GM12878 (cell line): ENCODE results near the gene FXYD7. TPM values are rescaled to one million over a fixed set of nuclear protein-coding genes. Genes with fewer than 3 reads are reported as not detected.
A peak's percentile ranks its signal among the peaks of the same experiment; 100 is the strongest.

Experiments used
- ASH2L ChIP-seq: fragments of 300-600, 200-600 bp; sonication (generic); IDR thresholded peaks from 2 replicates; pipeline ENCODE4 v1.6.1; 2017; ENCODE audit warnings: low read depth, mild to moderate bottlenecking, borderline replicate concordance
- ATF7 ChIP-seq: fragments of 450-650 bp; IDR thresholded peaks from 2 replicates; pipeline ENCODE4 v1.6.1; 2016; ENCODE audit warnings: low read depth, mild to moderate bottlenecking
- BMI1 ChIP-seq: fragments of 450-650 bp; IDR thresholded peaks from 2 replicates; pipeline ENCODE4 v1.6.1; 2016; ENCODE audit warnings: mild to moderate bottlenecking, moderate library complexity, borderline replicate concordance
- BRCA1 ChIP-seq: IDR thresholded peaks from 2 replicates; pipeline ENCODE4 v1.6.1; 2011; ENCODE audit warnings: low read depth, low read length, improper control_type of control experiment
- CHD4 ChIP-seq: fragments of 200-600 bp; sonication (generic); IDR thresholded peaks from 2 replicates; pipeline ENCODE4 v1.6.1; 2016; ENCODE audit warnings: mild to moderate bottlenecking
- GABPA ChIP-seq: IDR thresholded peaks from 2 replicates; pipeline ENCODE4 v1.6.1; 2014; ENCODE audit warnings: antibody characterized with exemption, low read depth, mild to moderate bottlenecking, inconsistent platforms
- GATAD2B ChIP-seq: fragments of 450-650 bp; conservative IDR thresholded peaks from 2 replicates; pipeline ENCODE4 v1.6.1; 2017; ENCODE audit warnings: low read depth, mild to moderate bottlenecking, moderate library complexity
- HDAC6 ChIP-seq: fragments of 200-600 bp; sonication (generic); IDR thresholded peaks from one replicate; pipeline ENCODE4 v1.8.0; 2017; ENCODE audit warnings: antibody characterized with exemption; ENCODE audit not compliant: unreplicated experiment
- IKZF1 ChIP-seq: fragments of 450-650 bp; conservative IDR thresholded peaks from 2 replicates; pipeline ENCODE4 v1.6.1; 2017; ENCODE audit warnings: antibody characterized with exemption, mild to moderate bottlenecking
- IRF4 ChIP-seq: IDR thresholded peaks from 2 replicates; pipeline ENCODE4 v1.6.1; 2011; ENCODE audit warnings: low read depth, low read length
- MTA3 ChIP-seq: IDR thresholded peaks from 2 replicates; pipeline ENCODE4 v1.6.1; 2012; ENCODE audit warnings: low read length, inconsistent platforms, borderline replicate concordance
- MYC ChIP-seq: IDR thresholded peaks from 2 replicates; pipeline ENCODE4 v1.6.1; 2011; ENCODE audit warnings: mild to moderate bottlenecking, low read length, moderate library complexity, inconsistent platforms; ENCODE audit not compliant: insufficient read depth, insufficient replicate concordance, insufficient read length, severe bottlenecking
- POLR2AphosphoS2 ChIP-seq: IDR thresholded peaks from 2 replicates; pipeline ENCODE4 v1.6.1; 2011; ENCODE audit warnings: low read depth, mild to moderate bottlenecking, low read length, improper control_type of control experiment, moderate library complexity
- RAD51 ChIP-seq: fragments of 450-650 bp; IDR thresholded peaks from 2 replicates; pipeline ENCODE4 v1.6.1; 2016; ENCODE audit warnings: moderate library complexity, mild to moderate bottlenecking, inconsistent platforms
- SMARCA5 ChIP-seq: fragments of 450-650 bp; IDR thresholded peaks from 2 replicates; pipeline ENCODE4 v1.6.1; 2017; ENCODE audit warnings: mild to moderate bottlenecking
- SRF ChIP-seq, 2 experiments: IDR thresholded peaks; 2 replicates each; pipeline ENCODE4 v1.6.1; 2011; ENCODE audit warnings: low read depth in 2 of 2, low read length in 2 of 2, mild to moderate bottlenecking in 1 of 2, moderate library complexity in 1 of 2
- STAT3 ChIP-seq: IDR thresholded peaks from 2 replicates; pipeline ENCODE4 v1.6.1; 2011; ENCODE audit warnings: low read depth, low read length, improper control_type of control experiment
- TAF1 ChIP-seq: IDR thresholded peaks from 2 replicates; pipeline ENCODE4 v1.6.1; 2011; ENCODE audit warnings: mild to moderate bottlenecking, low read depth, low read length, borderline replicate concordance
- TARDBP ChIP-seq: IDR thresholded peaks from 2 replicates; pipeline ENCODE4 v1.6.1; 2016; ENCODE audit warnings: borderline replicate concordance
- ZNF622 ChIP-seq: fragments of 450-650 bp; IDR thresholded peaks from 2 replicates; pipeline ENCODE4 v1.6.1; 2017; ENCODE audit warnings: mild to moderate bottlenecking, inconsistent platforms
- ZSCAN29 ChIP-seq: fragments of 450-650 bp; IDR thresholded peaks from 2 replicates; pipeline ENCODE4 v1.6.1; 2017; ENCODE audit warnings: mild to moderate bottlenecking, moderate library complexity
- polyA plus RNA-seq, 11 experiments: library from polyadenylated mRNA; depleted of rRNA in 4 of 11; unstranded in 6 of 11; stranded (reverse) in 5 of 11; fragments of >200 nt; fragmentation: Nextera tagmentation in 4 of 11; fragmentation: Illumina TruSeq in 1 of 11; extraction: Ambion mirVana in 4 of 11; extraction: Trizol in 1 of 11; gene quantifications; 1 replicate in 1 of 11; 2 replicates in 10 of 11; pipeline versions ENCODE4 v1.2.1 to v1.2.3, GENCODE V29; 2011 to 2016; ENCODE audit warnings: inconsistent platforms in 2 of 11, missing spikeins in 2 of 11, low read depth in 1 of 11
- total RNA-seq, 4 experiments: library from RNA; depleted of rRNA in 3 of 4; stranded (reverse); fragments of >200 nt in 3 of 4; fragmentation: Illumina TruSeq in 1 of 4; extraction: Trizol in 1 of 4; gene quantifications; 2 replicates each; pipeline versions ENCODE4 v1.2.1 to v1.2.3, GENCODE V29; 2013 to 2021
- TF ChIP-seq, protein P1 (sequence below): fragments of 450-650 bp; IDR thresholded peaks from 2 replicates; pipeline ENCODE4 v1.6.1; 2017; ENCODE audit warnings: low read depth, mild to moderate bottlenecking, moderate library complexity
- TF ChIP-seq, protein P2 (sequence below): fragments of 450-650 bp; IDR thresholded peaks from 2 replicates; pipeline ENCODE4 v1.6.1; 2017; ENCODE audit warnings: borderline replicate concordance
- TF ChIP-seq, protein P3 (sequence below): IDR thresholded peaks from 2 replicates; pipeline ENCODE4 v1.6.1; 2012; ENCODE audit warnings: improper control_type of control experiment, low read depth, low read length; ENCODE audit not compliant: insufficient replicate concordance

The FXYD7 gene
- total and polyA plus RNA-seq, 10 of the 15 experiments (the other 5 are each of a cell fraction or from before 2014, with no cell fraction given): 0.07 to 0.28 (median 0.12) TPM; not detected in 7

DNA sequence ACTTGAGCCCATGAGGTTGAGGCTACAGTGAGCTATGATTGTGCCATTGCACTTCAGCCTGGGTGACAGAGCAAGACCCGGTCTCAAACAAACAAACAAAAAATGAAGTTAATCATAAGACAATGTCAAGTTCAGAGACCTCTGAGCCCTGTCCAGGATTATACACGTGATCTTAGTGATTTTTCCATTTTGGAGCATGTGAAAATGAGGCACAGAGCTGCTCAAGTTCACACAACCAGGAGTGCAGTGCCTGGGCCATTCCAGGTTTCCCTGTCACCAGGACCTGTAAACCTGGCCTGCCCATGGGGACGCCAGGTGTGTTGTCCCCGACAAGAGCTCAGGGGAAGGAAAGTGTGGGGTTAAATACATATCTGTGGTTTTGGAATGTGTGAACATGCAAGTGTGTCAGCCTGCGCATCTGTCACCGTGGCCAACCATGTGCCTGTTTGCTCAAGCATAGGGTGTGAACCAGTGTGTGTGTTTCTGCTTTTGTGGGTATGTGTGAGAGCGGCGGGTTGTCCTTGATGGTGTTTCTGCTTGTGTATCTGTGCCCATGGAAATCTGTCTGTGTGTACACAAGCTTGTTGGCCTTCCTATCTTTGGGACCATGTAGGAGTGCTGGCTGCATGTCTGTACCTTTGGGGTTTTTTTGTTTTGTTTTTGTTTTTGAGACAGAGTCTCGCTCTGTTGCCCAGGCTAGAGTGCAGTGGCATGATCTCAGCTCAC, 5.9 kb upstream of the FXYD7 start (continued):
- TF ChIP-seq HDAC6: no peak
- TF ChIP-seq, protein P1, sequence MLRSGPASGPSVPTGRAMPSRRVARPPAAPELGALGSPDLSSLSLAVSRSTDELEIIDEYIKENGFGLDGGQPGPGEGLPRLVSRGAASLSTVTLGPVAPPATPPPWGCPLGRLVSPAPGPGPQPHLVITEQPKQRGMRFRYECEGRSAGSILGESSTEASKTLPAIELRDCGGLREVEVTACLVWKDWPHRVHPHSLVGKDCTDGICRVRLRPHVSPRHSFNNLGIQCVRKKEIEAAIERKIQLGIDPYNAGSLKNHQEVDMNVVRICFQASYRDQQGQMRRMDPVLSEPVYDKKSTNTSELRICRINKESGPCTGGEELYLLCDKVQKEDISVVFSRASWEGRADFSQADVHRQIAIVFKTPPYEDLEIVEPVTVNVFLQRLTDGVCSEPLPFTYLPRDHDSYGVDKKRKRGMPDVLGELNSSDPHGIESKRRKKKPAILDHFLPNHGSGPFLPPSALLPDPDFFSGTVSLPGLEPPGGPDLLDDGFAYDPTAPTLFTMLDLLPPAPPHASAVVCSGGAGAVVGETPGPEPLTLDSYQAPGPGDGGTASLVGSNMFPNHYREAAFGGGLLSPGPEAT: peak; percentile 40; the same call in 1 of the 2 replicates
- no peak for TF ChIP-seq TAF1
- no peak for TF ChIP-seq SMARCA5
- no peak for TF ChIP-seq ZNF622
- no peak for TF ChIP-seq CHD4
- TF ChIP-seq MTA3: no peak
- TF ChIP-seq TARDBP: no peak
- no peak for TF ChIP-seq MYC
- no peak for TF ChIP-seq GABPA
- TF ChIP-seq IKZF1: peak; percentile 61
- TF ChIP-seq BRCA1: no peak
- no peak for TF ChIP-seq SRF (IDR thresholded peaks at IDR 0.05; ENCODE audit: low read depth in 2 of 2, low read length in 2 of 2)
- TF ChIP-seq GATAD2B: 0 out of 2 replicates have a peak, but pooled peaks have one; percentile 32
- TF ChIP-seq, protein P2, sequence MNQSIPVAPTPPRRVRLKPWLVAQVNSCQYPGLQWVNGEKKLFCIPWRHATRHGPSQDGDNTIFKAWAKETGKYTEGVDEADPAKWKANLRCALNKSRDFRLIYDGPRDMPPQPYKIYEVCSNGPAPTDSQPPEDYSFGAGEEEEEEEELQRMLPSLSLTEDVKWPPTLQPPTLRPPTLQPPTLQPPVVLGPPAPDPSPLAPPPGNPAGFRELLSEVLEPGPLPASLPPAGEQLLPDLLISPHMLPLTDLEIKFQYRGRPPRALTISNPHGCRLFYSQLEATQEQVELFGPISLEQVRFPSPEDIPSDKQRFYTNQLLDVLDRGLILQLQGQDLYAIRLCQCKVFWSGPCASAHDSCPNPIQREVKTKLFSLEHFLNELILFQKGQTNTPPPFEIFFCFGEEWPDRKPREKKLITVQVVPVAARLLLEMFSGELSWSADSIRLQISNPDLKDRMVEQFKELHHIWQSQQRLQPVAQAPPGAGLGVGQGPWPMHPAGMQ: no peak
- TF ChIP-seq POLR2AphosphoS2: no peak
- no peak for TF ChIP-seq IRF4
- TF ChIP-seq, protein P3, sequence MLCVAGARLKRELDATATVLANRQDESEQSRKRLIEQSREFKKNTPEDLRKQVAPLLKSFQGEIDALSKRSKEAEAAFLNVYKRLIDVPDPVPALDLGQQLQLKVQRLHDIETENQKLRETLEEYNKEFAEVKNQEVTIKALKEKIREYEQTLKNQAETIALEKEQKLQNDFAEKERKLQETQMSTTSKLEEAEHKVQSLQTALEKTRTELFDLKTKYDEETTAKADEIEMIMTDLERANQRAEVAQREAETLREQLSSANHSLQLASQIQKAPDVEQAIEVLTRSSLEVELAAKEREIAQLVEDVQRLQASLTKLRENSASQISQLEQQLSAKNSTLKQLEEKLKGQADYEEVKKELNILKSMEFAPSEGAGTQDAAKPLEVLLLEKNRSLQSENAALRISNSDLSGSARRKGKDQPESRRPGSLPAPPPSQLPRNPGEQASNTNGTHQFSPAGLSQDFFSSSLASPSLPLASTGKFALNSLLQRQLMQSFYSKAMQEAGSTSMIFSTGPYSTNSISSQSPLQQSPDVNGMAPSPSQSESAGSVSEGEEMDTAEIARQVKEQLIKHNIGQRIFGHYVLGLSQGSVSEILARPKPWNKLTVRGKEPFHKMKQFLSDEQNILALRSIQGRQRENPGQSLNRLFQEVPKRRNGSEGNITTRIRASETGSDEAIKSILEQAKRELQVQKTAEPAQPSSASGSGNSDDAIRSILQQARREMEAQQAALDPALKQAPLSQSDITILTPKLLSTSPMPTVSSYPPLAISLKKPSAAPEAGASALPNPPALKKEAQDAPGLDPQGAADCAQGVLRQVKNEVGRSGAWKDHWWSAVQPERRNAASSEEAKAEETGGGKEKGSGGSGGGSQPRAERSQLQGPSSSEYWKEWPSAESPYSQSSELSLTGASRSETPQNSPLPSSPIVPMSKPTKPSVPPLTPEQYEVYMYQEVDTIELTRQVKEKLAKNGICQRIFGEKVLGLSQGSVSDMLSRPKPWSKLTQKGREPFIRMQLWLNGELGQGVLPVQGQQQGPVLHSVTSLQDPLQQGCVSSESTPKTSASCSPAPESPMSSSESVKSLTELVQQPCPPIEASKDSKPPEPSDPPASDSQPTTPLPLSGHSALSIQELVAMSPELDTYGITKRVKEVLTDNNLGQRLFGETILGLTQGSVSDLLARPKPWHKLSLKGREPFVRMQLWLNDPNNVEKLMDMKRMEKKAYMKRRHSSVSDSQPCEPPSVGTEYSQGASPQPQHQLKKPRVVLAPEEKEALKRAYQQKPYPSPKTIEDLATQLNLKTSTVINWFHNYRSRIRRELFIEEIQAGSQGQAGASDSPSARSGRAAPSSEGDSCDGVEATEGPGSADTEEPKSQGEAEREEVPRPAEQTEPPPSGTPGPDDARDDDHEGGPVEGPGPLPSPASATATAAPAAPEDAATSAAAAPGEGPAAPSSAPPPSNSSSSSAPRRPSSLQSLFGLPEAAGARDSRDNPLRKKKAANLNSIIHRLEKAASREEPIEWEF: no peak
- TF ChIP-seq ASH2L: no peak
- peak; percentile 12; the same call in 1 of the 2 replicates for TF ChIP-seq ATF7
- no peak for TF ChIP-seq RAD51
- TF ChIP-seq STAT3: no peak
- no peak for TF ChIP-seq BMI1
- TF ChIP-seq ZSCAN29: no peak
